ENCODE measurements around the gene TECR. TPM values are rescaled to one million over a fixed set of nuclear protein-coding genes. Genes with fewer than 3 reads are reported as not detected.

TECR gene
- total and polyA plus RNA-seq, 2 of the 13 experiments (the other 11 are each of a cell fraction or from before 2014, with no cell fraction given), result 54.9 to 121 TPM

DNA sequence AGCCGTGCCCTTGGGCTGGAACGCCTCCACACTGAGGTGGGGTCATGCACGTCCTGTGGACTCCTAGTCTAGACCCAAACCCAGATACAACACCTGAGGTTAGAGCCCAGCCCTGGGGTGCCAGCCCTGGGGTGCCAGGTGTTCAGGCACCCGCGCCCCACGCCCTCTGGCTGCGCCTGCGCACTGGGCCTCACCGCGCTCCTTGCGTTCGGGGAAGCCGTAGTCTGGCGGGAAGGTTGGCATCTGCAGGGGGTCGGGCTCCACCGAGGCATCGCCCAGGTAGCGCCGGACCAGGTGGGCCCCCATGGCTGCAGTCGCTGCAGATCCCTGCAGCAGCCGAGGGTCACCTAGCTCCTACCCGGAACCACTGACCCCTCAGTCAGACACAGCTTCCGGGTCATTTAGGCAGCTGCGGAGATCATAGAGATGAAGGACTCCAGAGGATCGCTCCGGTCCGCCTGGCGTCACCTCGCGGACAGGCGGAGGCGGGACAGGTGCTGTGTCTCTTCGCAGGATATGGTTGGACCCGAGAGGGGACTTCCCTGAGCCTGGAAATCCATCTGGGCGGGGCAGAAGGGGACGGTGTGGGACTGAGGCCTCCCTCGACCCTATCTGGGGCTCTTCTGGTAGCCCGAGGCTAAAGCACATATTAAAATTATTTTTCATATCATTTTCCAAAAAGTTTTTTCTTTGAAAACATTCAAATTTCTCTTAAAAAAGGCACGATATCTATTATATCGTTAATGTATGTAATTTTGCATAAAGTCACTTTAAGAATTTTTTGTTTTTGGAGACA, 42.5 kb downstream of the TECR start, which contains the start of gene NDUFB7 (continued):
- TF ChIP-seq ARNTL (CRISPR knock-in tag; IDR thresholded peaks at IDR 0.05) (no peak), SP2 (CRISPR knock-in tag; IDR thresholded peaks at IDR 0.05) (peak; percentile 68), SATB2 (CRISPR knock-in tag; IDR thresholded peaks at IDR 0.05) (no peak), ZNF780A (CRISPR knock-in tag; IDR thresholded peaks at IDR 0.05) (peak; percentile 53; the same call in 1 of the 2 replicates), KAT7 (CRISPR knock-in tag; IDR thresholded peaks at IDR 0.05; ENCODE audit: borderline replicate concordance) (peak; percentile 40; the same call in 1 of the 2 replicates), TEAD3 (CRISPR knock-in tag; optimal IDR thresholded peaks at IDR 0.05; ENCODE audit: borderline replicate concordance) (peak; percentile 72), GABPA (IDR thresholded peaks at IDR 0.05; ENCODE audit: low read depth, low read length) (peak; percentile 93), GABPA (CRISPR knock-in tag; IDR thresholded peaks at IDR 0.05; ENCODE audit: low read depth) (peak; percentile 99), REL (CRISPR knock-in tag; conservative IDR thresholded peaks at IDR 0.05) (0 out of 2 replicates have a peak, but pooled peaks have one; percentile 60), ETV6 (CRISPR knock-in tag; conservative IDR thresholded peaks at IDR 0.05) (0 out of 2 replicates have a peak, but pooled peaks have one; percentile 71), ERF (CRISPR knock-in tag; IDR thresholded peaks at IDR 0.05) (peak; percentile 91), ZKSCAN5 (CRISPR knock-in tag; IDR thresholded peaks at IDR 0.05) (no peak), NCOA1 (CRISPR knock-in tag; IDR thresholded peaks at IDR 0.05) (no peak), SRY (CRISPR knock-in tag; IDR thresholded peaks at IDR 0.05) (peak; percentile 94), MYNN (CRISPR knock-in tag; IDR thresholded peaks at IDR 0.05; ENCODE audit: low read depth) (peak; percentile 62; the same call in 1 of the 2 replicates), ZSCAN20 (CRISPR knock-in tag; IDR thresholded peaks at IDR 0.05; ENCODE audit: borderline replicate concordance) (peak; percentile 42; the same call in 1 of the 2 replicates), RBFOX2 (IDR thresholded peaks at IDR 0.05; ENCODE audit: low read depth, low read length) (peak; percentile 94), ZNF510 (CRISPR knock-in tag; IDR thresholded peaks at IDR 0.05; ENCODE audit: low read depth) (0 out of 2 replicates have a peak, but pooled peaks have one; percentile 72), SMAD1 (CRISPR knock-in tag; IDR thresholded peaks at IDR 0.05; ENCODE audit: borderline replicate concordance, low read depth) (no peak; the same call in 1 of the 2 replicates), ZFP37 (CRISPR knock-in tag; IDR thresholded peaks at IDR 0.05; ENCODE audit: borderline replicate concordance) (no peak), RARG (CRISPR knock-in tag; IDR thresholded peaks at IDR 0.05; ENCODE audit: low read depth) (no peak)
- TF ChIP-seq, protein P1, sequence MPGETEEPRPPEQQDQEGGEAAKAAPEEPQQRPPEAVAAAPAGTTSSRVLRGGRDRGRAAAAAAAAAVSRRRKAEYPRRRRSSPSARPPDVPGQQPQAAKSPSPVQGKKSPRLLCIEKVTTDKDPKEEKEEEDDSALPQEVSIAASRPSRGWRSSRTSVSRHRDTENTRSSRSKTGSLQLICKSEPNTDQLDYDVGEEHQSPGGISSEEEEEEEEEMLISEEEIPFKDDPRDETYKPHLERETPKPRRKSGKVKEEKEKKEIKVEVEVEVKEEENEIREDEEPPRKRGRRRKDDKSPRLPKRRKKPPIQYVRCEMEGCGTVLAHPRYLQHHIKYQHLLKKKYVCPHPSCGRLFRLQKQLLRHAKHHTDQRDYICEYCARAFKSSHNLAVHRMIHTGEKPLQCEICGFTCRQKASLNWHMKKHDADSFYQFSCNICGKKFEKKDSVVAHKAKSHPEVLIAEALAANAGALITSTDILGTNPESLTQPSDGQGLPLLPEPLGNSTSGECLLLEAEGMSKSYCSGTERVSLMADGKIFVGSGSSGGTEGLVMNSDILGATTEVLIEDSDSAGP (CRISPR knock-in tag; IDR thresholded peaks at IDR 0.05; ENCODE audit: borderline replicate concordance), result peak; percentile 88; the same call in 1 of the 2 replicates
- TF ChIP-seq, protein P2, sequence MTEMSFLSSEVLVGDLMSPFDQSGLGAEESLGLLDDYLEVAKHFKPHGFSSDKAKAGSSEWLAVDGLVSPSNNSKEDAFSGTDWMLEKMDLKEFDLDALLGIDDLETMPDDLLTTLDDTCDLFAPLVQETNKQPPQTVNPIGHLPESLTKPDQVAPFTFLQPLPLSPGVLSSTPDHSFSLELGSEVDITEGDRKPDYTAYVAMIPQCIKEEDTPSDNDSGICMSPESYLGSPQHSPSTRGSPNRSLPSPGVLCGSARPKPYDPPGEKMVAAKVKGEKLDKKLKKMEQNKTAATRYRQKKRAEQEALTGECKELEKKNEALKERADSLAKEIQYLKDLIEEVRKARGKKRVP (CRISPR knock-in tag; IDR thresholded peaks at IDR 0.05), result no peak
- TF ChIP-seq, protein P3, sequence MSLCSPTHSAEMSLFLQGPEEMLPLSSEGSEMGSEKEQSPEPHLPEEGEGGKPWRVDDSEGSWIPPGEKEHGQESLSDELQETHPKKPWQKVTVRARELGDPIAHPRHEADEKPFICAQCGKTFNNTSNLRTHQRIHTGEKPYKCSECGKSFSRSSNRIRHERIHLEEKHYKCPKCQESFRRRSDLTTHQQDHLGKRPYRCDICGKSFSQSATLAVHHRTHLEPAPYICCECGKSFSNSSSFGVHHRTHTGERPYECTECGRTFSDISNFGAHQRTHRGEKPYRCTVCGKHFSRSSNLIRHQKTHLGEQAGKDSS (CRISPR knock-in tag; IDR thresholded peaks at IDR 0.05; ENCODE audit: borderline replicate concordance, low read depth), result 0 out of 2 replicates have a peak, but pooled peaks have one; percentile 79
- TF ChIP-seq, protein P4, sequence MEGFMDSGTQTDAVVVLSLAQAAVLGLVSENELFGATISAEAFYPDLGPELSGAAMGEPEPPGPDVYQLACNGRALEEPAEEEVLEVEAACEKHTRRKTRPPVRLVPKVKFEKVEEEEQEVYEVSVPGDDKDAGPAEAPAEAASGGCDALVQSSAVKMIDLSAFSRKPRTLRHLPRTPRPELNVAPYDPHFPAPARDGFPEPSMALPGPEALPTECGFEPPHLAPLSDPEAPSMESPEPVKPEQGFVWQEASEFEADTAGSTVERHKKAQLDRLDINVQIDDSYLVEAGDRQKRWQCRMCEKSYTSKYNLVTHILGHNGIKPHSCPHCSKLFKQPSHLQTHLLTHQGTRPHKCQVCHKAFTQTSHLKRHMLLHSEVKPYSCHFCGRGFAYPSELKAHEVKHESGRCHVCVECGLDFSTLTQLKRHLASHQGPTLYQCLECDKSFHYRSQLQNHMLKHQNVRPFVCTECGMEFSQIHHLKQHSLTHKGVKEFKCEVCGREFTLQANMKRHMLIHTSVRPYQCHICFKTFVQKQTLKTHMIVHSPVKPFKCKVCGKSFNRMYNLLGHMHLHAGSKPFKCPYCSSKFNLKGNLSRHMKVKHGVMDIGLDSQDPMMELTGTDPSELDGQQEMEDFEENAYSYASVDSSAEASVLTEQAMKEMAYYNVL (CRISPR knock-in tag; IDR thresholded peaks at IDR 0.05; ENCODE audit: borderline replicate concordance), result no peak
